Activated CD8-positive, alpha-beta memory T cell treated with anti-CD3 and anti-CD28 coated beads for 24 hours (primary cell): ENCODE data around the gene CBLB.
"Not testable (repeated sequence)": the region's sequence is repeated elsewhere in the genome, so short reads cannot be mapped to it uniquely, and the experiment has no call there.

Experiments used
- DNase-seq: peaks from one replicate; pipeline ENCODE4 v3.0.0-alpha.2; 2020

CBLB gene

DNA sequence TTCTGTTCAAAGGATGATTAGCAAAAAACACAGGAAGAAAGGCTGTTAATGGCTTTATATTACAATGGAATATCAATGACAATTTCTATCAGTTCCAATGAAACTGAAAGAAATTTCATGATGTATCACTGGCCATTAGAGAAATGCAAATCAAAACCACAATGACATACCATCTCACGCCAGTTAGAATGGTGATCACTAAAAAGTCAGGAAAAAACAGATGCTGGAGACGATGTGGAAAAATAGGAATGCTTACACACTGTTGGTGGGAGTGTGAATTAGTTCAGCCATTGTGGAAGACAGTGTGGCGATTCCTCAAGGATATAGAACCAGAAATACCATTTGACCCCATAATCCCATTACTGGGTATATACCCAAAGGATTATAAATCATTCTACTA, 53.5 kb downstream of the CBLB start:
- not testable (repeated sequence) for DNase-seq

DNA sequence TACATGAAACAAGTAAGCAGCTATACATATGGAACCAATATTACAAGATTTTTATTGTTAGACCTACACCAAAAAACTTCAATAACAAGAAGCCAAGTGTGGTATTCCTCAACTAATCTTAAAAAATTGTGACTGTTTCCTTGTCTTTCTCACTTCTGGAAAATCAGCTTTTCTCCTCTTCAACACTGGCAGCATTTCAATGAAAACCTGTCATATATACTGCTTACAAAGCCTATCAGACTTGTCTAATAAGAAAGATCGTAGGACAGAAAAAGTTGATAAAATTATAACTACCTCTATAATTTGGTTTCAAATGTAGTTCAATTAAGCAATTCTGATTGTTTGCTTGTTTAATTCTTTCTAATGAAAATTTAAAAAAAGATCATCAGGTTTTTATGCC, 55.1 kb downstream of the CBLB start:
- no peak for DNase-seq

DNA sequence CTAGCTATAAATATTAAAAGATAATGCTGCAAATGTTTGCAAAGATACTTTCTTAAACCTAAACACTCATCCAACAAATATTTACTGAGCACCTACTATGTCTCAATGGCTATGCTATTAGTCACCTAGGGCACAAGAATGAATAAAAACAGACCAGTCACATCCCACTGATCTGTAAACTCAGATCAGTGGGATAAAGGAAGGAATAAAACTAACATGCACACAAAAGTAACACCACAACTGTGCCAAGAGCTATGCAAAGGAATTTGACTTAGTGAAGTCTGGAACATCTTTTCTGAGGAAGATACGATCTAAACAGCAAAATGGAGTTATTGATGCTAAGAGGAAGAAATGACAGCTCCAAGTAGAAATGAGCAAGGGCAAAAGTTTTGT, 56.6 kb downstream of the CBLB start:
- no peak for DNase-seq

DNA sequence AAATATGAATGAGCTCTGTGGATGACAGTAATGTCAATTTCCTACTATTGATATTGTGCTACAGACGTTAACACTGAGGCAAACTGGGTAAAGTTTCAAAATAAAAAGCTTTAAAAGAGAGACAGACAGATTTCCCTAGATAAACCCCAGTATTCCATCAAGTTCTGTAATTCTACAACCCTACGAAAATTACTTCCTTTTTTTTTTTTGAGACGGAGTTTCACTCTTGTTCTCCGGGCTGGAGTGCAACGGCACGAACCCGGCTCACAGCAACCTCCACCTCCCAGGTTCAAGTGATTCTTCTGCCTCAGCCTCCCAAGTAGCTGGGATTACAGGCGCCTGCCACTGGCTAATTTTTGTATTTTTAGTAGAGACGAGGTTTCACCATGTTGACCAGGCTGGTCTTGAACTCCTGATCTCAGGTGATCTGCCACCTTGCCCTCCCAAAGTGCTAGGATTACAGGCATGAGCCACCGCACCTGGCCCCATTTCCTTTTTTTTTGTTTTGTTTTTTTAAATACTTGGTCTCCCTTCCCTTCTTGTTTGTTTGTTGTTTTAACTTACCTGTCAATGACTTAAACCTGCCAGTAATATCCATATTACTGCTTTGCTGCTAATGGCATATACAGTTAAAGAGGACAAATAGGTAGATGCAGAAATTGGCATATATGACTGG, 57.2 kb downstream of the CBLB start:
- no peak for DNase-seq

DNA sequence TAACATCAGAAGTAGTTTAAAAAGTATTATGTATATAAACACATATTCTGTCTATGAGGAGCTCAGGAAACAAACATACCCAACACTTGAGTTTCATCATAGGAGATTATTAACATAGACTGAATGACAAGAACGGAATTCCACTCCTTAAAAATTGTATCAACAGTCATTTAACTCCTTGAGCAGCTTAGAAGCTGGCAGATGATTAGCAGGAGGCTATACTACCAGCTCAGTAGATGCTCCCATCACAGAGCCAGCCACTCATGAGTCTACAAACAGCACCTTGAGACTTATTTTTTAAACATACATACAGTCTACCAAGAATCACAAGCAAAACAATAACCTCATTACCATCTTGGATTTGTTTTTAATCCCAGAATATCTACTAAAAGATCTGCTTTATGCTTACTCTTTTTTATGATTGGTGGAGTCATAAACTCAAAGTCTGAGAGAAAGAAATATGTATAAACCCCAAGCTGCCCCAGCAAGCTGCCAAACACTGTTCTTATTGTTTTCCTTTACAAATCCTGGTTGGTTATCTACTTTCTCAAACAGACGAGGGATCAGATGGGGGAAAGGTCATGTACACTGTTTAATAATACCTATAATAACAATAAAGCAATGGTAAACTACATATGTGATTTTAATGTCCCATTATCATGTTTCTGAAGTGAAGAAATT, 59.5 kb downstream of the CBLB start:
- DNase-seq = no peak

DNA sequence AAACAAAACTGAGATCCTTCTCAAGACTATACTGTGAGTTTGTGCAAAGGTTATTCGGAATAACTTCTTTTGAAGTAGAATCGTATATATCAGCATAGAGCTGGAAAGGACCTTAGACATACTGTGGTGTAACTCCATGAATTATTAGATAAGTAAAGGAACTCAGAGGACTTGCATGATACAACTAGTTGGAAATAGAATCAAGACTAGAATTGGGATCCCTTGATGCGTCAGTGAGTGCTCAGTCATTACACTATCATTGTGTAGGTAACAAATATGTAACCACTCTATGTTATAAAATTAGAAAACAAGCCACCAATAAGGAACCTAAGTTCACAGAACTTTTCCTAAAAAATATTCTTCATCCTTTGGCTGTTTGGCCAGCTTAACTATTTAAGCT, 61.1 kb downstream of the CBLB start:
- DNase-seq = no peak

DNA sequence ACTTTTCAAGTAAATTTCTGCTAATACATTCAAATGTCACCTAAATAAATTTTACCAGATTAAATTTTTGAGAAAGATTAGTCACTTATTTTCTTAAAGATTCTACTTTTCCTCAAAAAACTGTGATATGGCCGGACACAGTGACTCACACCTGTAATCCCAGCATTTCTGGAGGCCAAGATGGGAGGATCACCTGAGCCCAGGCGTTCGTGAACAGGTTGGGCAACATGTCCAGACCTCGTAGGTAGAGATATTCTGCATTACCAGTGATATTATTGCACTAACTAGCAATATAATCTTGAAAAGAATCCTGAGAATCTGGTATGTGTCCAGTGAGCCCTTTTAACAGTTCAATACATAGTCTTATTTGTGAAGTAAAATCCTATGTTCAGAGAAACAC, 61.7 kb downstream of the CBLB start:
- no peak for DNase-seq

DNA sequence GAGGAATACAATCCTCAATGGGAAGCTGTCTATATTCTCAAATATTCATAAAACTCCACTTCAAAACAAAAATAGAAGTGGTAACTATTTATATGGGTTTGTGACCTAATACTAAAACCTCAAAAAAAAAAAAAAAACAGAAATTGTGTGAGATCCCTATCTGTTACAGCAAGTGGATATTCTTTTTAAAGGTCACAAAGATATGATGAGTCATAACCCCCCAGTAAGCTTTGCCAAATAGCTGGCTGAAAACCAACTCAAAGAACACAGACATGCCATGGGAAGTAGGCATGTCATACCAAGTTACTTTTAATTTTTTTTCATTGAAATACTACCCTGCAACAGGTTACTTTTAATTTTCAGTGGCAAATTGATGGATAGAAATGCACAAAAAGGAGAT, 62.5 kb downstream of the CBLB start:
- DNase-seq = no peak

DNA sequence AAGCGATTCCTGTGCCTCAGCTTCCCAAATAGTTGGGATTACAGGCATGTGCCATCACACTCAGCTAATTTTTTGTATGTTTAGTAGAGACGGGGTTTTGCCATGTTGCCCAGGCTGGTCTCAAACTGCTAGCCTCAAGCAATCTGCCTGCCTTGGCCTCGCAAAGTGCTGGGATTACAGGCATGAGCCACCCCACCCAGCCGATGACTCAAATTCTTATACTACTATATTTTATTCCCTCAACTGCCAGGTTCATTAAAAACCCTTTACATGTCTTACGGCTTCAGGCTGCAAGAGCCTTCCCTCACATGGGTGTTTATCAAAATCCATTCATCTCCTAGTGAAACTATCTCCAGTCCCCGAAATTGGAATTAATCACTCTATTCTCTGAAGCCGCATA, 63.4 kb downstream of the CBLB start:
- no peak for DNase-seq

DNA sequence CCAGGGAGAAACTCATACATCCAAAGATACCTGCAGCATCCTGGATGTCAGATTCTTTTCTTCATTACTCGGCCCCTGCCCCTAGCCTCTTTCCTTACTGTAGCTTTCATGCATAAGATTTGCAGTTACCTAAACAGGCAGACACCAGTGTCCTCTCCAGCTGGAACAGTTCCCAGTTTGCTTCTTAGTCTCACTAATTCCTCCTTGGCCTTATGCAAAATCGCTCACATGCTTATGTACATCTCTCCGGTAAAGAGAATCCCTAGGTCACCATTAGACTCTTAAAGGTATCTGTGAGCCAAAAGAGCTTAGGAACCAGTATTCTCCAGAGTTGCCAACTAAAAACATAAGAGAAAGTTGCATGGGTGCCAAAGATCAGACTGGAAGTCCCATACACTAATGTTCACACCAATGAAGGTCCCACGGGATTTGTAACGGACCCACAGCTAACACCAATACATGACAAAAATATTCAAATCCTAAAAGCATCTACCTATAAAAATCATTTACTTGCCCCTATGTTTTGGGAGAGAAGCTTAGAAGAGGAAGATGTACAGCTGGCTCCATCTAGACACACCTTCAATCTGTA, 66.6 kb downstream of the CBLB start:
- no peak for DNase-seq

DNA sequence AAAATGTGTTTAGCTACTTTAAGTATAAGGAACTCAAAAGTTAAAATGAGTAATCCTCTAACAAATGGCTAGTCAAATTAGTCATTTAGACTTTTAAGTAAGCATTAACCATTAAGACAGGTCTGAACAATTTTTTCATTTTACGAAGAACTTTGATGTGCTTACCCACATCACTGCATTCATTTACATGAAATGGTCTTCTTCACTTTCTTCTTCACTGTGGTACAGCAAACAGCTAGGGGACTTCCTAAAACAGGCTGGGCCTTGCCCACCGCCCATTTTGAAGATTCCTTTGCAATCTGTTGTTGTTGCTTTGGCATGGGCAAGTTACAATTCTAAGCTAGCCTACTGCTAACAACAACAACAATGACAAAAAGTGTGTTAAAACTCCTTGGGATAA, 67.4 kb downstream of the CBLB start:
- DNase-seq = no peak

DNA sequence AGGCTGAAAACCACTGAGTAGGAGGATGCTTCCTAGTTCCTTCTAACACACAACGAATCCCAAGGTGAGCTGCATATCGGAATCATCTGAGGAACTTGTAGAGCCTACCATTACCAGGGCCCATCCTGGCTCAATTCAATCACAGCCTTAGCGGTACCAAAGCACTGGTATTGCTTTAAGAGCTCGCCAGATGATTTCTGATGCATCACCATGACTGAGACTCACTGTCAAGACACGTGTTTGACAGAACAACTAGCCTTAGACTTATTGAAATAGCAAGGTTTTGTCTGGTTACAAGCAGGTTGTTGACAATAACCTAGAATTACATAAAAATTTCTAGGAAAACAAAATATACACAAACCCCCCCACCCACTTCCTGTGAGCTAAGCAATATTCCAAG, 68.5 kb downstream of the CBLB start:
- no peak for DNase-seq

DNA sequence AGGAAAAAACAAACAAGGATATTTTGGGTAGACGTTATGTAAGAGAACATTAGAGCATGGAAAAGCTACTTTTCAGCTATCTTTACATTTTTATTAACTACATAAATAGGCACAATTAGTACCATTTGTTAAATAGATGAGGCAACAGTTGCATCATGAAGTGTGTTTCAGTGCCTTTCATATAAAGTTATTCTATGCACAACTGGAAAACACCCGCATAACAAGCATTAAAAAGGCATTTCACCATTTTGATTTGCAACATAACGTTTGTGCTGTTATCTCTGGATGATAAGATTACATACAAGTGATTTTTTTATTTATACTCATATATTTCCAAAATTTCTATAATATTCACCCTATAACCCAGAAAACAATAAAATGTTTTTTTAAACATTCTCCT, 69.5 kb downstream of the CBLB start:
- no peak for DNase-seq

DNA sequence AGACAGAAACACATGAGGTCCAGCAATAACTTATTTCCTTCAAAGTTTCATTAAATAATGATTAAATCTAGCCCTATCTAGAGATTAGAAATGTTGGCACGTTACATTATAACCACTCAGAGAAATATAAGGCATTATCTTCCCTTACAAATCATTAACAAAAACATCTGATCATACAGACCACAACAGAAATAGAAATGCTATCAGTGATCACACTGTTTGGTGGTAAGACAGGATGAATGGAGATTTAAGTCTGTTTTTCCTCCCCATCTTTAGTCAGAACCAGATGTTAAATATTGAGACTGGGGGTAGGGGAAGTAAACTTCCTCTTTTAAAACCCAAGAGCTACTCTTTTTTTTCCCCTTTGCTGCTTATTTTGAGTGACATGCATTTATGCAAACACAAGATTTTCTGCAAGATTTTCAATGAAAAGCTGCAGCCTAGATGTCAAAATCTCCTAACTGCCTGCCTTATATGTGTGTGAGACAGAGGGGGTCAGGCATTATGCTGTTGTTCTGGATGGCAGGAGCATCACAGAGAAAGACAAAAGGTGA, 70.4 kb downstream of the CBLB start:
- DNase-seq = no peak

DNA sequence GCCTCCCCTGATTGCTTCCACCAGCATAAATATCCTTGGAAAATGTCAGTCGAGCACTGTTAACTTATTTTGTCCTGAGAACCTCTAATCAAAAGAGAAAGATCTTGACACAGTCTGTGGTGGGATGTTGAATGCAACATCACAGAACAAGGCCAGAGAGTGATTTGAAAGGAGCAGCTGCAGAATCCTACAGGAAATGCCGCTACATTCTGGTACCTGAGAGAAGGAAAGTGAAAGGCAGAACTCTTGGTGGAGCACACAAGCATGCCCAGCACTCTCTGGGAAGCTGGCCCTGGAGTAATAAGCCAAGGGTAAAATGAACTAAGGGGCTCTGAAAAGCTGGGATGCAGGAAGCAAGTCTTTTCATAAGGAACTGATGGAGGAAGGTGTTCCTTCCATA, 75.8 kb downstream of the CBLB start:
- no peak for DNase-seq

DNA sequence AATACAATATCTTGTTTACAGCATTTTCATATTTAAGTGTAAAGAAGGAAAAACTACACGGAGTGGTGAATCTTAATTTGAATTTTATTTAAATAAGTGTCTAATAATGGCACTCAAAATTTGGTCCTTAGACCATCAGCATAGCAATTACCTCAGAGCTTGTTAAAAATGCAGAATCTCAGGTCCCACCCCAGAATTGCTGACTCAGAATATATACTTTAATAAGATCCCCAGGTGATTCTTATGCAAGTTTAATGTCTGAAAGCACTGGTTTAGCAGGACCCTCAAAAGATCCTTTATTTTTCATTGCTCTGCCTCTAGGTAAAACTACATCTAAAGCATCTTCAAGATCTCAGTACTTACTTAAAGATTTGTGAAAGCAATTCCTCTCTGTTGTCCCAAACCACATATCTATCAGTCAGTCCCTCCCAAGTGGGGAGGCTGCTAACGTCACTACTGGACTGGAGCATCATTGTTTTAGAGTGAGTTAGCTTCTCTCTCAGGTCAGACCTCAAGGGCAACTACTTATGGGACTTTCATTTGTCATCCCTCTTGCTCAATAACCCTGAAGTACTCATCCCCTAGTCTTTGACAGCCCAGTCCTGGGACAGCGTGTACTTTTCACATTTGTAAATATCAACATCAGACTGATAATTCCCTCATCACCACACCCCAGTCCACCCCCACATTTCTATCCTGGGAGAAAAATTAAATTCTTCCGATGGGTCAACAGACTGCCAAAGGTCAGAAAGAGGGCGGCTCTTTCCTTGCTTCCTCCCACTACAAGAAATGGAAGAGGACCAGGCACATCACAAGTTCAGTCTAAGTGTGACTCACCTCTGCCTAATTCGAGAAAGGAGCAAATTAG, 76.7 kb downstream of the CBLB start:
- DNase-seq = no peak

DNA sequence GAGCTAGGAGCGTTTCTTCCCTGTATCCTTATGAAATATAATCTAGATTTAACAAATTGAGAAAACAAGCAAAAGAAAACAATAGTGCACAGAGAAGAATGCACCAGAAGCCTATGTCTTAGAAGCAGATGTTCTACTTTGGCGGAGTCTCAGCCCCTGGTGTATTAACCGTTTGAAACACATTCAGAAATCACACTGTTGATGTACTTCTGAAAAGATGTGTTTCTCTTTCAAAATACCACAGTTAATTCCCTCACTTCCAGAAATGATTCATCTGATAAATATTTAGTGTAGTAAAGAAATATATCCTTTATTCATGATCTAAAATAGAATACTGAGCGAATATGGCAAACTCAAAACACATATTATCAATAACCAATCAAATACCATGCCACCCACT, 77.7 kb downstream of the CBLB start:
- no peak for DNase-seq

DNA sequence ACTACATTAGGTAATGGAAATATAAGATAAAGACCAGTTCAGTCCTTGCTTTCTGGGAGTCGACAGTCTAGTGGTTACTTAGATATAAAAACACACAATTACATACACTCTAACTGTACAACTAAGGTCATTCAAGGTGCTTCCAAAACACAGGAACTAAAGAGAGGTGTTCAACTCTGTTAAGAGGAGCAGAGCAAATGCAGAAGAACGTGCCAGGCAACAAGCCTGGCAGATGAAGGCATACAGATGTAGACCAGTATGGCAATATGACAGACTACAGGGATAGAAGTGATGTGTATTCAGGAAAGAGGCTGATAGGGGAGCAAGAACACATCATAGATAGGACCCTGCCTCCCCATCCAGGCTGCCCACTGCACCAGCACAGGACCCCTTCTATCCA, 78.3 kb downstream of the CBLB start:
- DNase-seq = no peak

DNA sequence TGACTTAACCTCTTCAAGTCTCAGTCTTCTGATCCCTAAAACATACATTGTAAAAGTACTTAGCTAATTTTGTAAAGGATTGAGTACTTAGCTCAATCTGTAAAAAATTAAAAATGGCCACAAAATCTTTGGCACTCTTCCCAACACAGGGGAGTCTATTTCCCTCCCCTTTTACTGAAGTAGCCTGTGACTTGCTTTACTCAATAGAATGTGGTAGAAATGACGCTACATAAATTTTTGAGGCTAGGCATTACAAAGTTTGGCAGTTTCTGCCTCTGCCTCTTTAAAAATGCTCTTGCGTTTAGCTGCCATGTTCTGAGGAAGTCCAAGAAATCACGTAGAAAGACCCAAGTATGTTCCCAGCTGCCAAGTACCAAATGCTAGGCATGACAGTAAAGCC, 80.2 kb downstream of the CBLB start:
- DNase-seq = no peak

DNA sequence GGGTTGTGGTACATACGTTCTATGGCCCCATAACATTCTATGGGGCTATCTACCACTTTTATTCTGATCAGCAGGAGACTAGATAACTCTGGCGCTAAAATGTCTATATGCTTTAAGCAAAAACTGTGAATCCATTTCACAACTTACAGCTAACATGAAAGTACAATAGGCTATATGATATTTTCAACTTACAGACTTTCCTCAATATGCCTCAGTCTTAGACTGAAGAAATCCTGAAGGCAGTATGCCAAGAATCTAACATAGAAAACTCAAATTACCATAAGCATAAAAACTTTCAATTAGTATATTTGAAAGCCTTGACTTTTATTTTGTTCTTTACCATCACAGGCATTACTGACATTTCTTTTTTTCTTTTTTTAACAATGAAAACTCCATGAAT, 81.4 kb downstream of the CBLB start:
- DNase-seq = no peak

DNA sequence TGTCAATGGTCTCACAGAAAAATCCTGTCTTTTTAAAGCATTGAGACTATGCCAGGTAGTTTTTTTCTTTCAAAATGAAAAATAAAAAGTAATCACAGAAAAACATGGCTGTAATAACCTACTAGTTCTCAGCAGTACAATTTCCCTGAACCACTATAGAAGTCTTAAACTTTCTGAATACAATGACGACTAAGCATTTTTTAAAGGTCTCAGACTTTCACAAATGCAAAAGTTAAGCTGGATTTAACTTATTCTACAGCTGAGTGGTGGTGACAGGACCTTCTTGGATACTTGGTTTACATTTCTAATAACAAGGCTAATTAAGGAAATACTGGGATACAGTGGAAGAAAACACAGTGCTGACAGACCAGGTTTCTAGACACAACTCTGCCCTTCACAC, 81.8 kb downstream of the CBLB start:
- DNase-seq = no peak

DNA sequence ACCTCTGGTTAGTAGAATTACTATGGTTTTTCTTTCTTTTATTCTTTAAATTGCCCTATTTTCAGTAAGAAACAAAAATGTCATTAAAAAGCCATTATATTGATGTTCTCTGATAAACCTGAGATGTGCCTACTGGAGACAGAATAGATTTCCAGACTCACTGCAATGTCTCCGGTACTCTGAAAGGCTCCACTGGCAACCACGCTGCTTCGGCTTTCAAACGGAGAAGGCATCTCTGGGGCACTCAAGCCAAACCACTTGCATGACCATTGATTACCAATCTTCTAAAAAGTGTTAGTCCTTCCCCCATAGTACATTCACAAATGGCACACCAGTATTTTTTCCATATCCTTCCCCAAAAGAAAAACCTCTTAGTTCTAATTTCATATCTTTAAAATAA, 82.6 kb downstream of the CBLB start:
- no peak for DNase-seq

DNA sequence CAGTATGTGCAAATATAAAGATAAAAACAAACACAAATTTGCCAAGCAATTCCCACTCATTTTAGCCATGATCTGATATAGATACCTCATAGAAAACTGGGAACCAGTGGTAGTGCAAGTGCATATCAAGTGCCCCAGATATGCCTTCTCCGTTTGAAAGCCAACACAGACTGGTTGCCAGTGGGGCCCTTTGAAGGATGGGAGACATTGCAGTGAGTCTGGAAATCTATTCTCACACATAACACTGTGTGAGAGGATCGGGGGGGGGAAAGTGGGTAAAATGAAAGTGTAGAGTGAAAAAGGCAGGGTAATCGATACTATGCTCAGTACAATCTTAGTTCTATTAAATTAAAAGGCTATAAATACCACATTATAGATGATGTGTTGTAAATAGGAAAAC, 83.0 kb downstream of the CBLB start:
- no peak for DNase-seq

DNA sequence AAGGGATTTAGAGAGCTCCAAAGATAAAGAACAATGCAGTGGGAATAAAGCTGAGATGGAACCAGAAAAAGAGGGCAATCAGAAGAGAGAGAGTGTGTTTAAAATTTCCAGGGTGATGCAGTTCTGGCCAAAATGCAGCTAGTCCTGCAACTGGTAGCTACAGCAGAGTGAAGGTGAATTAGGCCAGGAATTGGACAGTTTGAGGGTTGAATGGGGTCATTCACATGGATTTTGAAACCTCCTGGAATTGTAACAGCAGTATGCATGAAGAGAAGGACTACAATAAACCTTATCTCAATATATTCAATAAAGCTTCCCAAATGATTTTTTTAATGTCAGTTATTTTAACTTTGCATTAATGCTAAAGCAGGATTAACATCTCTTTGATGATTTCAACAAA, 85.2 kb downstream of the CBLB start:
- DNase-seq = no peak
